ENCODE results near the gene TCFL5.

DNA sequence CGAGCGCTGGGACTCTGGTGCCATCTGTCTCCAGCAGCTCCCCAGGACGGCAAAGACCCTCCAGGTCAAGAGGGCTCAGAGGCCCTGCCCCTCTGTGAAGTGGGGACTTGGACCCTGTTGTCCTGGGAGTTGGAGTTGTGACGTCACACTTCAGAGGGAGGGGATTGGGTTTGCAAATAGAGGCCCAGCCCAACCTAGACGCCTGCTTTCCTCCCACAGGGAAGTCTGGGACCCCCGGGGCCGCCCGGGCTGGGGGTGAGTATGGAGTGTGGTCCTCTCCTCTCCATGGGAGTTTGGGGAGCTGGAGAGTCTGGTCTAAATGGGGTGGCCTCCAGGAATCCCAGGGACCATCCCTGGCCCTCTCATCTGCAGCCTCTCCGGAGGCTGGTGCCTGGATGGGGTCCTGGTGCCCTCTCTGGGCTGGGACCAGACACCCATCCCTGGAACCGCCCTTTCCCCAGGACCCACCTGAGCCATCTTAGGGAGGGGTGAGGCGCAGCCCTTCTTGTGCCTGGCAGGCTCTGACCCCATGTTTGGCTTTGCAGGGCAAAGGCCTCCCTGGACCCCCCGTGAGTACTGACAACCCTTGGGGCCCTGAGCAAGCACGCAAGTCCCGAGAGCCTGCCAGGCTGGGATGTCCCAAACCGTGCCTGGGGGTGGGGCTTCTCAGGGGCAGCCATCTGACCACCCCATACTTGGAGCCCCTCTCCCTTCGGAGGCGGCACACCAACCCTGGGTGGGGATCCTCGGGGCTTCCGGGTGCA is 40.5 kb downstream of the TCFL5 start:
- TF ChIP-seq, protein P1, sequence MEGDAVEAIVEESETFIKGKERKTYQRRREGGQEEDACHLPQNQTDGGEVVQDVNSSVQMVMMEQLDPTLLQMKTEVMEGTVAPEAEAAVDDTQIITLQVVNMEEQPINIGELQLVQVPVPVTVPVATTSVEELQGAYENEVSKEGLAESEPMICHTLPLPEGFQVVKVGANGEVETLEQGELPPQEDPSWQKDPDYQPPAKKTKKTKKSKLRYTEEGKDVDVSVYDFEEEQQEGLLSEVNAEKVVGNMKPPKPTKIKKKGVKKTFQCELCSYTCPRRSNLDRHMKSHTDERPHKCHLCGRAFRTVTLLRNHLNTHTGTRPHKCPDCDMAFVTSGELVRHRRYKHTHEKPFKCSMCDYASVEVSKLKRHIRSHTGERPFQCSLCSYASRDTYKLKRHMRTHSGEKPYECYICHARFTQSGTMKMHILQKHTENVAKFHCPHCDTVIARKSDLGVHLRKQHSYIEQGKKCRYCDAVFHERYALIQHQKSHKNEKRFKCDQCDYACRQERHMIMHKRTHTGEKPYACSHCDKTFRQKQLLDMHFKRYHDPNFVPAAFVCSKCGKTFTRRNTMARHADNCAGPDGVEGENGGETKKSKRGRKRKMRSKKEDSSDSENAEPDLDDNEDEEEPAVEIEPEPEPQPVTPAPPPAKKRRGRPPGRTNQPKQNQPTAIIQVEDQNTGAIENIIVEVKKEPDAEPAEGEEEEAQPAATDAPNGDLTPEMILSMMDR (IDR thresholded peaks at IDR 0.05; ENCODE audit: insufficient read depth, low read length, poor library complexity, severe bottlenecking): no peak
- TF ChIP-seq EZH2phosphoT487 (conservative IDR thresholded peaks at IDR 0.05; ENCODE audit: low read length): no peak

All from SU-DHL-6 (cell line).